ENCODE results near the gene AURKAIP1.

Gene AURKAIP1

GRCh38 chr1:1359664-1360468, 15.1 kb downstream of the AURKAIP1 start:
- DNase-seq, result no peak

GRCh38 chr1:1359308-1359663, 15.7 kb downstream of the AURKAIP1 start:
- no peak for DNase-seq

GRCh38 chr1:1358433-1359271, 16.4 kb downstream of the AURKAIP1 start, which contains the start of gene MXRA8:
MXRA8 (minus strand) TSS chr1:1358555; CDS start chr1:1358504, 51 bp downstream.
- DNase-seq, result no peak

- DNase-seq, result no peak
These were observed 17.1 kb downstream of the AURKAIP1 start for GRCh38 chr1:1357871-1358432.

GRCh38 chr1:1356796-1357401, 18.1 kb downstream of the AURKAIP1 start:
- DNase-seq, result no peak

- no peak for DNase-seq
These were observed 18.7 kb downstream of the AURKAIP1 start for GRCh38 chr1:1356166-1356795.

- DNase-seq, result no peak
These were observed 19.6 kb downstream of the AURKAIP1 start for GRCh38 chr1:1355416-1355815.

- DNase-seq, result no peak
These were observed 20.4 kb downstream of the AURKAIP1 start for GRCh38 chr1:1354271-1355247.

GRCh38 chr1:1353389-1354151, 21.4 kb downstream of the AURKAIP1 start:
- DNase-seq, result no peak

GRCh38 chr1:1352786-1353388, 22.1 kb downstream of the AURKAIP1 start:
- DNase-seq, result no peak

- no peak for DNase-seq
These were observed 23.2 kb downstream of the AURKAIP1 start for GRCh38 chr1:1351511-1352427.

GRCh38 chr1:1349256-1350012, 25.6 kb downstream of the AURKAIP1 start, which contains the start of gene DVL1:
DVL1 (minus strand) TSS chr1:1349418; CDS start chr1:1349065, 353 bp downstream.
- DNase-seq, result no peak

GRCh38 chr1:1348420-1349255, 26.4 kb downstream of the AURKAIP1 start:
- no peak for DNase-seq

GRCh38 chr1:1347663-1348419, 27.2 kb downstream of the AURKAIP1 start:
- no peak for DNase-seq

- DNase-seq, result no peak
These were observed 27.9 kb downstream of the AURKAIP1 start for GRCh38 chr1:1347026-1347595.

- no peak for DNase-seq
These were observed 28.5 kb downstream of the AURKAIP1 start for GRCh38 chr1:1346501-1346890.
